Measurements from ENCODE around the gene NCOA1.

The NCOA1 gene

GRCh38 chr2:24690524-24690923 is 199.5 kb downstream of the NCOA1 start:
- DNase-seq (ENCODE audit: low read depth, low spot score): no peak
- TF ChIP-seq ZNF274 (IDR thresholded peaks at IDR 0.05; ENCODE audit: low read depth, low read length): no peak
- H3K36me3 ChIP-seq (ENCODE audit: insufficient read depth, insufficient read length, low read length): no peaks in the 10 kb centered on the region
- H3K9ac ChIP-seq (ENCODE audit: insufficient read length, low read depth): no peak overlapping the region
- no peak overlapping the region for H3K4me3 ChIP-seq (ENCODE audit: insufficient read length, low read depth)
- no peaks in the 10 kb centered on the region for H3K9me3 ChIP-seq (ENCODE audit: insufficient read depth, low read length)
- H3K27me3 ChIP-seq (ENCODE audit: insufficient read depth, insufficient read length): no peaks in the 10 kb centered on the region
- no peaks in the 10 kb centered on the region for H3K4me1 ChIP-seq (ENCODE audit: insufficient read depth, insufficient read length)

GRCh38 chr2:24691806-24692205 is 200.8 kb downstream of the NCOA1 start:
- DNase-seq (ENCODE audit: low read depth, low spot score): no peak
- no peak overlapping the region for H3K4me3 ChIP-seq (ENCODE audit: insufficient read length, low read depth)
- no peak overlapping the region for H3K9ac ChIP-seq (ENCODE audit: insufficient read length, low read depth)
- H3K36me3 ChIP-seq (ENCODE audit: insufficient read depth, insufficient read length, low read length): no peaks in the 10 kb centered on the region
- H3K9me3 ChIP-seq (ENCODE audit: insufficient read depth, low read length): no peaks in the 10 kb centered on the region
- TF ChIP-seq SUZ12 (IDR thresholded peaks at IDR 0.05; ENCODE audit: extremely low read depth, insufficient read depth, insufficient read length) (no peak), ZNF274 (IDR thresholded peaks at IDR 0.05; ENCODE audit: low read depth, low read length) (no peak), YY1 (IDR thresholded peaks at IDR 0.05; ENCODE audit: insufficient read depth, insufficient read length) (no peak)
- H3K27me3 ChIP-seq (ENCODE audit: insufficient read depth, insufficient read length): no peaks in the 10 kb centered on the region
- no peaks in the 10 kb centered on the region for H3K4me1 ChIP-seq (ENCODE audit: insufficient read depth, insufficient read length)

- H3K4me1 ChIP-seq (ENCODE audit: insufficient read depth, insufficient read length): no peaks in the 10 kb centered on the region
- H3K4me3 ChIP-seq (ENCODE audit: insufficient read length, low read depth): no peak overlapping the region
- no peak for DNase-seq (ENCODE audit: low read depth, low spot score)
- TF ChIP-seq YY1 (IDR thresholded peaks at IDR 0.05; ENCODE audit: insufficient read depth, insufficient read length) (no peak), ZNF274 (IDR thresholded peaks at IDR 0.05; ENCODE audit: low read depth, low read length) (no peak), SUZ12 (IDR thresholded peaks at IDR 0.05; ENCODE audit: extremely low read depth, insufficient read depth, insufficient read length) (no peak)
- H3K9ac ChIP-seq (ENCODE audit: insufficient read length, low read depth): no peak overlapping the region
- H3K36me3 ChIP-seq (ENCODE audit: insufficient read depth, insufficient read length, low read length): no peaks in the 10 kb centered on the region
- no peaks in the 10 kb centered on the region for H3K27me3 ChIP-seq (ENCODE audit: insufficient read depth, insufficient read length)
- H3K9me3 ChIP-seq (ENCODE audit: insufficient read depth, low read length): no peaks in the 10 kb centered on the region
Observed at GRCh38 chr2:24697792-24698191, 206.7 kb downstream of the NCOA1 start.

- Histone ChIP-seq H3K4me3 (ENCODE audit: insufficient read length, low read depth) (no peak overlapping the region), H3K9me3 (ENCODE audit: insufficient read depth, low read length) (no peaks in the 10 kb centered on the region), H3K27me3 (ENCODE audit: insufficient read depth, insufficient read length) (no peaks in the 10 kb centered on the region), H3K9ac (ENCODE audit: insufficient read length, low read depth) (no peak overlapping the region), H3K36me3 (ENCODE audit: insufficient read depth, insufficient read length, low read length) (no peaks in the 10 kb centered on the region), H3K4me1 (ENCODE audit: insufficient read depth, insufficient read length) (no peaks in the 10 kb centered on the region)
- no peak for TF ChIP-seq SUZ12 (IDR thresholded peaks at IDR 0.05; ENCODE audit: extremely low read depth, insufficient read depth, insufficient read length)
- TF ChIP-seq ZNF274 (IDR thresholded peaks at IDR 0.05; ENCODE audit: low read depth, low read length): no peak
- no peak for TF ChIP-seq YY1 (IDR thresholded peaks at IDR 0.05; ENCODE audit: insufficient read depth, insufficient read length)
- DNase-seq (ENCODE audit: low read depth, low spot score): no peak
Observed at GRCh38 chr2:24702800-24703199, 211.7 kb downstream of the NCOA1 start.

GRCh38 chr2:24704692-24705091 is 213.6 kb downstream of the NCOA1 start:
- Histone ChIP-seq H3K36me3 (ENCODE audit: insufficient read depth, insufficient read length, low read length) (no peaks in the 10 kb centered on the region), H3K27me3 (ENCODE audit: insufficient read depth, insufficient read length) (no peaks in the 10 kb centered on the region), H3K4me1 (ENCODE audit: insufficient read depth, insufficient read length) (no peaks in the 10 kb centered on the region), H3K4me3 (ENCODE audit: insufficient read length, low read depth) (no peak overlapping the region), H3K9me3 (ENCODE audit: insufficient read depth, low read length) (no peaks in the 10 kb centered on the region), H3K9ac (ENCODE audit: insufficient read length, low read depth) (no peak overlapping the region)
- no peak for TF ChIP-seq YY1 (IDR thresholded peaks at IDR 0.05; ENCODE audit: insufficient read depth, insufficient read length)
- no peak for TF ChIP-seq ZNF274 (IDR thresholded peaks at IDR 0.05; ENCODE audit: low read depth, low read length)
- TF ChIP-seq SUZ12 (IDR thresholded peaks at IDR 0.05; ENCODE audit: extremely low read depth, insufficient read depth, insufficient read length): no peak
- no peak for DNase-seq (ENCODE audit: low read depth, low spot score)

GRCh38 chr2:24707143-24707542 is 216.1 kb downstream of the NCOA1 start:
- H3K4me3 ChIP-seq (ENCODE audit: insufficient read length, low read depth): no peak overlapping the region
- H3K27me3 ChIP-seq (ENCODE audit: insufficient read depth, insufficient read length): no peaks in the 10 kb centered on the region
- no peak for DNase-seq (ENCODE audit: low read depth, low spot score)
- no peaks in the 10 kb centered on the region for H3K4me1 ChIP-seq (ENCODE audit: insufficient read depth, insufficient read length)
- H3K36me3 ChIP-seq (ENCODE audit: insufficient read depth, insufficient read length, low read length): no peaks in the 10 kb centered on the region
- H3K9me3 ChIP-seq (ENCODE audit: insufficient read depth, low read length): no peaks in the 10 kb centered on the region
- no peak overlapping the region for H3K9ac ChIP-seq (ENCODE audit: insufficient read length, low read depth)
- TF ChIP-seq YY1 (IDR thresholded peaks at IDR 0.05; ENCODE audit: insufficient read depth, insufficient read length) (no peak), SUZ12 (IDR thresholded peaks at IDR 0.05; ENCODE audit: extremely low read depth, insufficient read depth, insufficient read length) (no peak), ZNF274 (IDR thresholded peaks at IDR 0.05; ENCODE audit: low read depth, low read length) (no peak)

GRCh38 chr2:24708537-24709152 is 217.6 kb downstream of the NCOA1 start:
- no peak overlapping the region for H3K9ac ChIP-seq (ENCODE audit: insufficient read length, low read depth)
- no peaks in the 10 kb centered on the region for H3K4me1 ChIP-seq (ENCODE audit: insufficient read depth, insufficient read length)
- no peaks in the 10 kb centered on the region for H3K27me3 ChIP-seq (ENCODE audit: insufficient read depth, insufficient read length)
- H3K9me3 ChIP-seq (ENCODE audit: insufficient read depth, low read length): no peaks in the 10 kb centered on the region
- TF ChIP-seq SUZ12 (IDR thresholded peaks at IDR 0.05; ENCODE audit: extremely low read depth, insufficient read depth, insufficient read length): no peak
- no peak for TF ChIP-seq ZNF274 (IDR thresholded peaks at IDR 0.05; ENCODE audit: low read depth, low read length)
- TF ChIP-seq YY1 (IDR thresholded peaks at IDR 0.05; ENCODE audit: insufficient read depth, insufficient read length): no peak
- DNase-seq (ENCODE audit: low read depth, low spot score): no peak
- H3K4me3 ChIP-seq (ENCODE audit: insufficient read length, low read depth): no peak overlapping the region
- H3K36me3 ChIP-seq (ENCODE audit: insufficient read depth, insufficient read length, low read length): no peaks in the 10 kb centered on the region

Data from NT2/D1 (cell line).